ENCODE measurements around the gene TMEM131L. TPM values are rescaled to one million over a fixed set of nuclear protein-coding genes. Genes with fewer than 3 reads are reported as not detected.
"Not testable (repeated sequence)": the region's sequence is repeated elsewhere in the genome, so short reads cannot be mapped to it uniquely, and the experiment has no call there.

Gene TMEM131L
- total RNA-seq, result 39.5 and 42.2 TPM in 2 replicates

GRCh38 chr4:153466081-153466948, at the start of gene TMEM131L:
Gene TMEM131L, plus strand, starts transcription at chr4:153466360. Its CDS starts 38 bp downstream, at chr4:153466398.
- peak; percentile 63 for DNase-seq (ENCODE audit: low spot score)
- Mint-ChIP-seq H3K4me1 (ENCODE audit: low read depth) (peaks cover 50% of the 10 kb centered on the region), H3K27me3 (ENCODE audit: insufficient read depth) (no peaks in the 10 kb centered on the region), H3K36me3 (ENCODE audit: low read depth) (peaks cover 9% of the 10 kb centered on the region), H3K4me3 (peak within 1 kb of the TSS; percentile 89), H3K27ac (peak within 1 kb of the TSS; percentile 90), H3K9me3 (no peaks in the 10 kb centered on the region)
- intact Hi-C loops (cut with micrococcal nuclease), result loop anchor here (1.0 to 5.0 kb wide), 4 partner anchors 56 to 1086 kb away; partner anchors contain the start of gene PLRG1

DNA sequence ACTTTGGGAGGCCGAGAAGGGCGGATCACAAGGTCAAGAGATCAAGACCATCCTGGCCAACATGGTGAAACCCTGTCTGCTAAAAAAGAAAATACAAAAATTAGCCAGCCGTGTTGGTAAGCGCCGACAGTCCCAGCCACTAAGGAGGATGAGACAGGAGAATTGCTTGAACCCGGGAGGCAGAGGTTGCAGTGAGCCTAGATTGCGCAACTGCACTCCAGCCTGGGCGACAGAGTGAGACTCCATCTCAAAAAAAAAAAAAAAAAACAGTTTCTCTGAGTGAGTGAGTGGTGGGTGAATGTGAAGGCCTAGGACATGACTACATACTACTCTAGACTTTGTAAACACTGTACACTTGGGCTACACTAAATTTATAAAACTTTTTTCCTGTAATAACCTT, 49.7 kb upstream of the TMEM131L start:
- DNase-seq (ENCODE audit: low spot score); H3K27me3 Mint-ChIP-seq (ENCODE audit: insufficient read depth); H3K4me3 Mint-ChIP-seq; H3K27ac Mint-ChIP-seq; intact Hi-C loops (cut with micrococcal nuclease); H3K9me3 Mint-ChIP-seq; H3K36me3 Mint-ChIP-seq (ENCODE audit: low read depth): not testable (repeated sequence)
- H3K4me1 Mint-ChIP-seq (ENCODE audit: low read depth), result peaks cover 20% of the 10 kb centered on the region

DNA sequence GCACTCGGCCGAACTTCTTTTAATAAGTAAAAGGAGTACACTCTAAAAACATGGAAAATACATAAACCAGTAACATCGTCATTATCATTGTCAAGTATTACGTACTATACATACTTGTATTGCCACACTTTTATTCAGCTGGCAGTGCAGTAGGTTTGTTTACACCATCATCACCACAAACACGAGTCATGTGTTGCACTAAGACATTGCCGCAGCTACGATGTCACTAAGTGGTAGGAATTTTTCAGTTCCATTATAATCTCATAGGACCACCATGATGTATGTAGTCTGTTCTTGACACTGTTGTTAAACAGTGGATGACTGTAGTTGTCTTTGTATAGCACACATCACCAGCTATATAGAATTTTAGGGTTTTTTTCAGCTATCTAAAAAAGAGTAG, 48.0 kb upstream of the TMEM131L start:
- Mint-ChIP-seq H3K27ac (no peak overlapping the region), H3K4me1 (ENCODE audit: low read depth) (peaks cover 31% of the 10 kb centered on the region), H3K36me3 (ENCODE audit: low read depth) (no peaks in the 10 kb centered on the region), H3K27me3 (ENCODE audit: insufficient read depth) (no peaks in the 10 kb centered on the region), H3K4me3 (no peak overlapping the region), H3K9me3 (no peaks in the 10 kb centered on the region)
- intact Hi-C loops (cut with micrococcal nuclease), result no loop called here
- DNase-seq (ENCODE audit: low spot score), result no peak

DNA sequence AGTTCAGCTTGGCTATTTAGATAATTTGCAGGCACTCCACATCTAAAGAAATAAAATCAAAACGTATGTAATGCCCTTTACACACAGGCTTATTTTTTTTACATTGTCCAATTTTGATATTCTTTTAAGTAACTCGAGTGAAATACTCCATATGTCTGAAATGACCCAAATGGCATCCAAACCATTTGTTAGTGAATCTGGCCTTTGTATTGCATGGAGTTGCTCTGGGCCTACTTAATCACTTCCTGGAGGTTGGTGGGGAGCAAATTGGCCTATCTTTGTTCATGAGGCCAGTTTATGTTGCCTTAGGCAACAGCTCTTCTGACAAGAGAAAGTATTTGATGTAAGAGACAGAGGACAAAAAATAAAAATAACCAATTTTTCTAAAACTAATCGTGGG, 47.6 kb upstream of the TMEM131L start:
- intact Hi-C loops (cut with micrococcal nuclease), result no loop called here
- H3K36me3 Mint-ChIP-seq (ENCODE audit: low read depth), result no peaks in the 10 kb centered on the region
- H3K27me3 Mint-ChIP-seq (ENCODE audit: insufficient read depth), result no peaks in the 10 kb centered on the region
- H3K9me3 Mint-ChIP-seq, result no peaks in the 10 kb centered on the region
- no peak for DNase-seq (ENCODE audit: low spot score)
- no peak overlapping the region for H3K4me3 Mint-ChIP-seq
- peaks cover 31% of the 10 kb centered on the region for H3K4me1 Mint-ChIP-seq (ENCODE audit: low read depth)
- no peak overlapping the region for H3K27ac Mint-ChIP-seq

- H3K4me1 Mint-ChIP-seq (ENCODE audit: low read depth), result peaks cover 31% of the 10 kb centered on the region
- no peaks in the 10 kb centered on the region for H3K27me3 Mint-ChIP-seq (ENCODE audit: insufficient read depth)
- no peak overlapping the region for H3K27ac Mint-ChIP-seq
- DNase-seq (ENCODE audit: low spot score), result no peak
- no peaks in the 10 kb centered on the region for H3K36me3 Mint-ChIP-seq (ENCODE audit: low read depth)
- H3K9me3 Mint-ChIP-seq, result no peaks in the 10 kb centered on the region
- intact Hi-C loops (cut with micrococcal nuclease), result no loop called here
- H3K4me3 Mint-ChIP-seq, result no peak overlapping the region
Observed at GRCh38 chr4:153419029-153419428, 47.1 kb upstream of the TMEM131L start.

DNA sequence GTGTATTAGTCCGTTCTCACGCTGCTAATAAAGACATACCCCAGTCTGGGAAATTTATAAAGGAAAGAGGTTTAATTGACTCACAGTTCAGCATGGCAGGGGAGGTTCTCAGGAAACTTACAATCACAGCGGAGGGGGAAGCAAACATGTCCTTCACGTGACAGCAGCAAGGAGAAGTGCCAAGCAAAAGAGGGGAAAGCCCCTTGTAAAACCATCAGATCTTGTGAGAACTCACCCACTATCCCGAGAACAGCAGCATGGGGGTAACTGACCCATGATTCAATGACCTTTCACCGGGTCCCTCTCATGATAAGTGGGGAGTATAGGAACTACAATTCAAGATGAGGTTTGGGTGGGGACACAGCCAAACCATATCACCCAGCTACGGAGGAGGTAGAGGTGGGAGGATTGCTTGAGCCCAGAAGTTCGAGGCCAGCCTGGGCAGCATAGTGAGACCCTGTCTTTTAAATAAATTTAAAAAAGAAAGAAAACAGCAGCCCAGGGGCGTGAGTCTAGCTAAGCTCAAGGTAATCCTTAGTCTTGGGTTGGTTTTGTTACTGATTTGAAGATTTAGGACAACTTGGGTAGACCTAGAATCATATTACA, 46.4 kb upstream of the TMEM131L start:
- Mint-ChIP-seq H3K9me3 (no peaks in the 10 kb centered on the region), H3K4me3 (no peak overlapping the region), H3K27ac (no peak overlapping the region), H3K27me3 (ENCODE audit: insufficient read depth) (no peaks in the 10 kb centered on the region), H3K36me3 (ENCODE audit: low read depth) (no peaks in the 10 kb centered on the region), H3K4me1 (ENCODE audit: low read depth) (peaks cover 31% of the 10 kb centered on the region)
- intact Hi-C loops (cut with micrococcal nuclease), result loop anchor here (5.0 kb wide), 1 partner anchor 262 kb away; no protein-coding TSS in a partner anchor
- no peak for DNase-seq (ENCODE audit: low spot score)

DNA sequence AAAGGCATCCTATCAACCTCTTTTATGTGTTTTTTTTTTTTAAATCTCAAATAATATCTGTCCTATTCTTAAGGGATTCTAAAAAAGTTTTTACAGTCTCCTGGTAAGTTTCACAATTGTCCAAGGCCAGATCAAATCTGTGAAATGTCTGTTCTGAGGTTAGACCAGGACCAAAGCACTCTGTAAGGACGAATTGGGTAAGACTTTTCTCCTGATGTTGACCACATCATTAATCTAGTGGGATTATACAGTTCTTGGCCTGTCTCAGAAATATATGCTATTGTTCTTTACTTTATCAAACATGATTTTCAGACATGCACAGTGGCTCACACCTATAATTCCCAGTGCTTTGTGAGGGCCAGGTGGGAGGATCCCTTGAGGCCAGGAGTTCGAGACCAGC, 45.8 kb upstream of the TMEM131L start:
- intact Hi-C loops (cut with micrococcal nuclease), result loop anchor here (5.0 kb wide), 1 partner anchor 263 kb away; no protein-coding TSS in a partner anchor
- Mint-ChIP-seq H3K27me3 (ENCODE audit: insufficient read depth) (no peaks in the 10 kb centered on the region), H3K27ac (no peak overlapping the region), H3K4me3 (no peak overlapping the region), H3K36me3 (ENCODE audit: low read depth) (no peaks in the 10 kb centered on the region), H3K9me3 (no peaks in the 10 kb centered on the region), H3K4me1 (ENCODE audit: low read depth) (peaks cover 31% of the 10 kb centered on the region)
- DNase-seq (ENCODE audit: low spot score), result no peak

- Mint-ChIP-seq H3K27ac (no peak overlapping the region), H3K9me3 (no peaks in the 10 kb centered on the region), H3K27me3 (ENCODE audit: insufficient read depth) (no peaks in the 10 kb centered on the region), H3K36me3 (ENCODE audit: low read depth) (no peaks in the 10 kb centered on the region), H3K4me1 (ENCODE audit: low read depth) (peaks cover 41% of the 10 kb centered on the region), H3K4me3 (no peak overlapping the region)
- intact Hi-C loops (cut with micrococcal nuclease), result loop anchor here (1.0 to 5.0 kb wide), 3 partner anchors 65 to 265 kb away; no protein-coding TSS in a partner anchor
- DNase-seq (ENCODE audit: low spot score), result no peak
Observed at GRCh38 chr4:153421941-153422340, 44.2 kb upstream of the TMEM131L start.

DNA sequence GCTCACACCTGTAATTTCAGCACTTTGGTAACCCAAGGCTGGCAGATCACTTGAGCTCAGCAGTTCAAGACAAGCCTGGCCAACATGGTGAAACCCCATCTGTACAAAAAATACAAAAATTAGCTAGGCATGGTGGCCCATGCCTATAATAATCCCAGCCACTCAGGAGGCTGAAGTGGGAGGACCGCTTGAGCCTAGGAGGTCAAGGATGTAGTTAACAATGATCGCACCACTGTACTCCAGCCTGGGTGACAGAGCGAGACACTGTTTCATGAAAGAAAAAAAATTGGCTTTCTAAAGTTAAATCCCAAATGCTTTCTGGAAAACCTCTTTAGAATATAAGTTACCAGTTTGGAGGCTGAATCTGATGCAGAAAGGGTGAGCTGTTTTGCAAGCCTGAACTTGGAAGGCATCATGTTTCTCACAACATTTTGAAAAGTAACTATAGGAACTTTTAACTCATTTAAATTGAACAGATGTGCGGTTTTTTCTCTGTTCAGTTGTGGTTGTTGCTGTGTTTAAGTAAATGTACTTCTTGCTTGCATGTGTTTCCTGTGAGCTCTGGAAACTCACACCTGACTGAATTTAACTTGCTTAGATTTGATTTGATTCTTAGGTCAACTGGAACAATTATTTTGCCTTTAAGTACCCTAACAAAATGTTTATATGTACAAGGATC, 39.8 kb upstream of the TMEM131L start:
- Mint-ChIP-seq H3K4me3 (no peak overlapping the region), H3K27ac (no peak overlapping the region), H3K4me1 (ENCODE audit: low read depth) (peaks cover 53% of the 10 kb centered on the region), H3K9me3 (no peaks in the 10 kb centered on the region), H3K36me3 (ENCODE audit: low read depth) (no peaks in the 10 kb centered on the region), H3K27me3 (ENCODE audit: insufficient read depth) (no peaks in the 10 kb centered on the region)
- intact Hi-C loops (cut with micrococcal nuclease), result no loop called here
- peak; percentile 5 for DNase-seq (ENCODE audit: low spot score)

- H3K27ac Mint-ChIP-seq, result no peak overlapping the region
- no peaks in the 10 kb centered on the region for H3K27me3 Mint-ChIP-seq (ENCODE audit: insufficient read depth)
- H3K4me3 Mint-ChIP-seq, result no peak overlapping the region
- peaks cover 48% of the 10 kb centered on the region for H3K4me1 Mint-ChIP-seq (ENCODE audit: low read depth)
- H3K9me3 Mint-ChIP-seq, result no peaks in the 10 kb centered on the region
- no peaks in the 10 kb centered on the region for H3K36me3 Mint-ChIP-seq (ENCODE audit: low read depth)
- intact Hi-C loops (cut with micrococcal nuclease), result no loop called here
- DNase-seq (ENCODE audit: low spot score), result no peak
Observed at GRCh38 chr4:153427363-153428071, 38.6 kb upstream of the TMEM131L start.

DNA sequence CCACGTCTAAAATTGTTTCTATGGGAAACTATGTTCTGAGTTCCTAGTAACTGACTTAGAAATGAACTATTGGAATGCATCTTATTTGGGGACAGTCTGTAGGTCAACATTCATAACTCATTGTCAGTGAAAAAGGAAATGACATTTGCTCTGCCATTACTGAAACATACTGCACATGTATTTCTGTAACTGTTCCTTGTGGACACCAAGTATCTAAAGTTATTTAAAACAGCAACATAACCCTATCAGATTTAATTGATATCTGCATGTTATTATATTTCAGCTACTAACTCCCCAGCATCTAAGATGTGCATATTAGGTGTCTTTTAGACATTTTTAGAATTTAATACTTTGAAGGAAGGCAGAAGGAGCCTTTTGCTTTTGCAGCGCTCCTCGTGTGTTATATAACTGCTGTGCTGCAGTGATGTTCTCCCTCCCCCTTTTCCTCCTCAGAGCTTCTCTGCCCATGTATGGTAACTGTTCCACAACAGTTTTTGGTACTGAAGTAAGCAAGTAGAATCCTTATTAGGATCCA, 37.2 kb upstream of the TMEM131L start:
- intact Hi-C loops (cut with micrococcal nuclease), result no loop called here
- Mint-ChIP-seq H3K4me1 (ENCODE audit: low read depth) (peaks cover 57% of the 10 kb centered on the region), H3K9me3 (no peaks in the 10 kb centered on the region), H3K27ac (no peak overlapping the region), H3K27me3 (ENCODE audit: insufficient read depth) (no peaks in the 10 kb centered on the region), H3K4me3 (no peak overlapping the region), H3K36me3 (ENCODE audit: low read depth) (peaks cover 2% of the 10 kb centered on the region)
- no peak for DNase-seq (ENCODE audit: low spot score)
